K562 (cell line): ENCODE results near the gene CNOT6. TPM values are rescaled to one million over a fixed set of nuclear protein-coding genes. Genes with fewer than 3 reads are reported as not detected.

ENCODE experiments used
- ATAC-seq: fragments of 200-7000 bp; cut with Tn5 transposase; 3 replicates; pipeline ENCODE4 v1.9.1; 2020; ENCODE audit warnings: moderate library complexity
- BruUV-seq: library from RNA; stranded (reverse); fragments of 400-500 nt; replicated peaks from 2 replicates; lab custom pipeline; 2021; lab: Mats Ljungman, UMichigan
- CTCF ChIA-PET: fragments of 300-600 bp; formaldehyde crosslinking; extraction: SDS; loops from one replicate; lab custom pipeline; 2021; ENCODE audit warnings: low intra/inter-chr PET ratio; lab: Yijun Ruan, JAX
- POLR2A ChIA-PET: fragments of 300-600, 350-650 bp; sonication (Branson Sonifier 250); formaldehyde crosslinking; extraction: SDS; loops from one replicate; lab custom pipeline; 2021; ENCODE audit warnings: antibody characterized with exemption, inconsistent platforms; lab: Yijun Ruan, JAX
- DNase-seq, 4 experiments: peaks; one replicate each; pipeline versions ENCODE4 v3.0.0 to v3.0.0-alpha.2; 2011 to 2018; ENCODE audit warnings: low spot score in 3 of 4, mixed read lengths in 3 of 4; ENCODE audit errors: extremely low read depth in 1 of 4
- FAIRE-seq: peaks from 2 replicates; lab custom pipeline; 2011; peaks lifted over from hg19 to GRCh38; lab: Jason Lieb, UNC
- H2AFZ ChIP-seq: 2 replicates; pipeline ENCODE4 v1.6.0; 2011; ENCODE audit warnings: low read depth, low read length, control low read depth, inconsistent platforms
- H3K27ac ChIP-seq: fragments of 200-600 bp; 3 replicates; pipeline ENCODE4 v1.8.0; 2011; ENCODE audit warnings: low read depth, mild to moderate bottlenecking, control low read depth, inconsistent platforms, low read length, moderate library complexity, mixed read lengths; ENCODE audit errors: extremely low read depth
- H3K27me3 ChIP-seq, 2 experiments: fragments of 300-600 bp in 1 of 2; 2 replicates in 1 of 2; 3 replicates in 1 of 2; pipeline versions ENCODE4 v1.6.0 to v1.8.0; 2011; ENCODE audit warnings: inconsistent platforms in 2 of 2, low read length in 2 of 2, mild to moderate bottlenecking in 1 of 2, mixed read lengths in 1 of 2, moderate library complexity in 1 of 2; ENCODE audit not compliant: control insufficient read depth in 2 of 2, insufficient read depth in 2 of 2
- H3K36me3 ChIP-seq: fragments of 300-600 bp; 3 replicates; pipeline ENCODE4 v1.8.0; 2011; ENCODE audit warnings: mild to moderate bottlenecking, low read length, inconsistent platforms; ENCODE audit not compliant: control insufficient read depth, insufficient read depth
- H3K4me1 ChIP-seq, 2 experiments: fragments of 200-600 bp in 1 of 2; replicated peaks in 1 of 2; 2 replicates in 1 of 2; 3 replicates in 1 of 2; pipeline versions ENCODE4 v1.5.1 to v1.8.0; 2011; ENCODE audit warnings: inconsistent platforms in 2 of 2, low read length in 2 of 2, mild to moderate bottlenecking in 1 of 2, mixed read lengths in 1 of 2, moderate library complexity in 1 of 2; ENCODE audit not compliant: control insufficient read depth in 2 of 2, insufficient read depth in 2 of 2
- H3K4me2 ChIP-seq: 2 replicates; pipeline ENCODE4 v1.6.1; 2011; ENCODE audit warnings: low read length, control low read depth, inconsistent platforms, mixed read lengths; ENCODE audit not compliant: insufficient read depth
- H3K4me3 ChIP-seq: fragments of 200-600 bp; sonication (generic), shearing (Covaris generic); 2 replicates; pipeline ENCODE4 v1.5.1; 2016; ENCODE audit warnings: control low read depth, inconsistent platforms
- H3K79me2 ChIP-seq: fragments of 200-600 bp; 3 replicates; pipeline ENCODE4 v1.8.0; 2011; ENCODE audit warnings: low read length, inconsistent platforms; ENCODE audit not compliant: control insufficient read depth, insufficient read depth
- H3K9ac ChIP-seq, 2 experiments: 2 replicates each; pipeline versions ENCODE4 v1.6.0 to v1.6.1; 2011; ENCODE audit warnings: low read depth in 2 of 2, low read length in 2 of 2, control low read depth in 1 of 2, inconsistent platforms in 1 of 2, mild to moderate bottlenecking in 1 of 2, mixed read lengths in 1 of 2; ENCODE audit not compliant: insufficient read depth in 1 of 2
- H3K9me1 ChIP-seq: one replicate; pipeline ENCODE4 v1.6.0; 2011; ENCODE audit warnings: inconsistent platforms, mild to moderate bottlenecking, low read length, moderate library complexity; ENCODE audit not compliant: control insufficient read depth, insufficient read depth
- H3K9me3 ChIP-seq: replicated peaks from 2 replicates; pipeline ENCODE4 v1.5.1; 2011; ENCODE audit warnings: low read depth, low read length, inconsistent platforms; ENCODE audit not compliant: control insufficient read depth, insufficient read depth
- H4K20me1 ChIP-seq: replicated peaks from 2 replicates; pipeline ENCODE4 v1.6.1; 2011; ENCODE audit warnings: low read length, inconsistent platforms, mixed read lengths; ENCODE audit not compliant: control insufficient read depth, insufficient read depth
- ARNT ChIP-seq, 2 experiments: fragments of 450-650 bp; IDR thresholded peaks; 2 replicates each; pipeline ENCODE4 v1.6.1; 2016; ENCODE audit warnings: mild to moderate bottlenecking in 1 of 2
- CBX8 ChIP-seq: fragments of 200-600 bp; sonication (generic); IDR thresholded peaks from 2 replicates; pipeline ENCODE4 v1.6.1; 2012; ENCODE audit warnings: borderline replicate concordance, mixed run types, low read depth, mild to moderate bottlenecking, moderate library complexity, mixed read lengths, low read length, control low read depth, inconsistent platforms; ENCODE audit not compliant: poor library complexity, severe bottlenecking; ENCODE audit errors: extremely low read depth
- GABPB1 ChIP-seq: sonication (generic); formaldehyde crosslinking; IDR thresholded peaks from 2 replicates; pipeline ENCODE4 v1.8.0; 2022; ENCODE audit warnings: mild to moderate bottlenecking, missing genetic modification reagents
- MIER1 ChIP-seq: fragments of 450-650 bp; IDR thresholded peaks from 2 replicates; pipeline ENCODE4 v1.6.1; 2016; ENCODE audit warnings: antibody characterized with exemption, mild to moderate bottlenecking, low read depth
- MYC ChIP-seq, 2 experiments: fragments of 250-450 bp in 1 of 2; sonication (Bioruptor Pico) in 1 of 2; IDR thresholded peaks; 2 replicates each; pipeline versions ENCODE4 v1.5.1 to v1.6.1; 2012 to 2021; ENCODE audit warnings: low read depth in 2 of 2, borderline replicate concordance in 1 of 2, improper control_type of control experiment in 1 of 2, low read length in 1 of 2, mild to moderate bottlenecking in 1 of 2, moderate library complexity in 1 of 2
- NCOA6 ChIP-seq: fragments of 450-650 bp; IDR thresholded peaks from 2 replicates; pipeline ENCODE4 v1.6.1; 2017; ENCODE audit warnings: mild to moderate bottlenecking
- USF2 ChIP-seq: sonication (generic); formaldehyde crosslinking; IDR thresholded peaks from 2 replicates; pipeline ENCODE4 v1.5.0; 2020; ENCODE audit warnings: missing genetic modification reagents
- ZNF561 ChIP-seq: fragments of 450-650 bp; formaldehyde crosslinking; conservative IDR thresholded peaks from 2 replicates; pipeline ENCODE4 v1.4.0; 2020; ENCODE audit warnings: mild to moderate bottlenecking, moderate library complexity
- WGBS: fragments of 100-300 bp; shearing (Covaris generic); methylation state at CpG from one replicate; pipeline ENCODE4 v1.1.6; 2016; ENCODE audit warnings: low coverage, mixed read lengths; ENCODE audit not compliant: insufficient coverage; ENCODE audit errors: missing lambda C conversion rate; 5-methylcytosine and 5-hydroxymethylcytosine counted together
- in situ Hi-C: fragments of 300-500 bp; cut with MboI; formaldehyde crosslinking; loops from 4 replicates; pipeline ENCODE4 v1.15.0; 2018; ENCODE audit warnings: inconsistent platforms, mixed read lengths
- intact Hi-C: fragments of 100-400 bp; cut with micrococcal nuclease; formaldehyde crosslinking; loops from 2 replicates; pipeline ENCODE4 v1.14.2; 2022
- polyA plus RNA-seq, 8 experiments: library from polyadenylated mRNA; depleted of rRNA in 4 of 8; stranded (reverse) in 5 of 8; unstranded in 3 of 8; fragments of >200 nt; fragmentation: Nextera tagmentation in 2 of 8; fragmentation: Illumina TruSeq in 1 of 8; extraction: Ambion mirVana in 2 of 8; extraction: Trizol in 1 of 8; gene quantifications; 2 replicates each; pipeline versions ENCODE4 v1.2.1 to v1.2.3, GENCODE V29; 2011 to 2014; ENCODE audit warnings: inconsistent platforms in 1 of 8, missing spikeins in 1 of 8
- total RNA-seq, 7 experiments: library from RNA; depleted of rRNA in 6 of 7; stranded (reverse); fragments of >200 nt in 6 of 7; fragmentation: Illumina TruSeq in 2 of 7; extraction: Trizol in 2 of 7; gene quantifications; 2 replicates each; pipeline versions ENCODE4 v1.2.1 to v1.2.3, GENCODE V29; 2011 to 2021; ENCODE audit warnings: low replicate concordance in 1 of 7
- TF ChIP-seq, protein P1 (sequence below), 3 experiments: fragments of 200-800 bp in 1 of 3; fragments of 250-450 bp in 1 of 3; fragments of 450-650 bp in 1 of 3; sonication (Bioruptor Pico) in 1 of 3; sonication (Bioruptor generic) in 1 of 3; formaldehyde crosslinking in 1 of 3; IDR thresholded peaks; 2 replicates each; pipeline versions ENCODE4 v1.6.1 to v1.8.0; 2016 to 2022; ENCODE audit warnings: mild to moderate bottlenecking in 2 of 3, missing genetic modification characterization in 2 of 3, missing compliant biosample characterization in 1 of 3, moderate library complexity in 1 of 3
- TF ChIP-seq, protein P2 (sequence below): fragments of 200-800 bp; sonication (Bioruptor generic); IDR thresholded peaks from 2 replicates; pipeline ENCODE4 v1.6.1; 2017; ENCODE audit warnings: missing genetic modification characterization, missing compliant biosample characterization

Gene CNOT6
- total and polyA plus RNA-seq, 9 of the 15 experiments (the other 6 are each of a cell fraction or from before 2014, with no cell fraction given) = 4.9 to 32.4 (median 14.0) TPM

- POLR2A ChIA-PET = no interaction called here
- no peak for DNase-seq
- no peaks in the 10 kb centered on the region for H3K9me1 ChIP-seq
- H3K27ac ChIP-seq = no peak overlapping the region
- no peaks in the 10 kb centered on the region for H3K4me1 ChIP-seq
- TF ChIP-seq, protein P1, sequence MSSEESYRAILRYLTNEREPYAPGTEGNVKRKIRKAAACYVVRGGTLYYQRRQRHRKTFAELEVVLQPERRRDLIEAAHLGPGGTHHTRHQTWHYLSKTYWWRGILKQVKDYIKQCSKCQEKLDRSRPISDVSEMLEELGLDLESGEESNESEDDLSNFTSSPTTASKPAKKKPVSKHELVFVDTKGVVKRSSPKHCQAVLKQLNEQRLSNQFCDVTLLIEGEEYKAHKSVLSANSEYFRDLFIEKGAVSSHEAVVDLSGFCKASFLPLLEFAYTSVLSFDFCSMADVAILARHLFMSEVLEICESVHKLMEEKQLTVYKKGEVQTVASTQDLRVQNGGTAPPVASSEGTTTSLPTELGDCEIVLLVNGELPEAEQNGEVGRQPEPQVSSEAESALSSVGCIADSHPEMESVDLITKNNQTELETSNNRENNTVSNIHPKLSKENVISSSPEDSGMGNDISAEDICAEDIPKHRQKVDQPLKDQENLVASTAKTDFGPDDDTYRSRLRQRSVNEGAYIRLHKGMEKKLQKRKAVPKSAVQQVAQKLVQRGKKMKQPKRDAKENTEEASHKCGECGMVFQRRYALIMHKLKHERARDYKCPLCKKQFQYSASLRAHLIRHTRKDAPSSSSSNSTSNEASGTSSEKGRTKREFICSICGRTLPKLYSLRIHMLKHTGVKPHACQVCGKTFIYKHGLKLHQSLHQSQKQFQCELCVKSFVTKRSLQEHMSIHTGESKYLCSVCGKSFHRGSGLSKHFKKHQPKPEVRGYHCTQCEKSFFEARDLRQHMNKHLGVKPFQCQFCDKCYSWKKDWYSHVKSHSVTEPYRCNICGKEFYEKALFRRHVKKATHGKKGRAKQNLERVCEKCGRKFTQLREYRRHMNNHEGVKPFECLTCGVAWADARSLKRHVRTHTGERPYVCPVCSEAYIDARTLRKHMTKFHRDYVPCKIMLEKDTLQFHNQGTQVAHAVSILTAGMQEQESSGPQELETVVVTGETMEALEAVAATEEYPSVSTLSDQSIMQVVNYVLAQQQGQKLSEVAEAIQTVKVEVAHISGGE (CRISPR knock-in tag; IDR thresholded peaks at IDR 0.05) = no peak
- TF ChIP-seq USF2 = no peak
- no peak for TF ChIP-seq GABPB1 (CRISPR knock-in tag)
- no peak for TF ChIP-seq MYC (IDR thresholded peaks at IDR 0.05; ENCODE audit: low read depth, low read length)
- TF ChIP-seq MYC (CRISPR knock-in tag; IDR thresholded peaks at IDR 0.05; ENCODE audit: borderline replicate concordance, low read depth) = no peak
- no peak for TF ChIP-seq NCOA6
- no peak for TF ChIP-seq ARNT (IDR thresholded peaks at IDR 0.05)
- no peak for TF ChIP-seq CBX8
- TF ChIP-seq MIER1 = no peak
- TF ChIP-seq, protein P2, sequence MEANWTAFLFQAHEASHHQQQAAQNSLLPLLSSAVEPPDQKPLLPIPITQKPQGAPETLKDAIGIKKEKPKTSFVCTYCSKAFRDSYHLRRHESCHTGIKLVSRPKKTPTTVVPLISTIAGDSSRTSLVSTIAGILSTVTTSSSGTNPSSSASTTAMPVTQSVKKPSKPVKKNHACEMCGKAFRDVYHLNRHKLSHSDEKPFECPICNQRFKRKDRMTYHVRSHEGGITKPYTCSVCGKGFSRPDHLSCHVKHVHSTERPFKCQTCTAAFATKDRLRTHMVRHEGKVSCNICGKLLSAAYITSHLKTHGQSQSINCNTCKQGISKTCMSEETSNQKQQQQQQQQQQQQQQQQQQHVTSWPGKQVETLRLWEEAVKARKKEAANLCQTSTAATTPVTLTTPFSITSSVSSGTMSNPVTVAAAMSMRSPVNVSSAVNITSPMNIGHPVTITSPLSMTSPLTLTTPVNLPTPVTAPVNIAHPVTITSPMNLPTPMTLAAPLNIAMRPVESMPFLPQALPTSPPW (CRISPR knock-in tag) = no peak
- no peak for TF ChIP-seq ZNF561 (CRISPR knock-in tag)
- TF ChIP-seq, all 486 proteins: peak for 0
- WGBS = 78% methylated on average over 4 of the region's 4 CpGs
- no peak overlapping the region for H2AFZ ChIP-seq
- intact Hi-C loops (no loop called here), in situ Hi-C loops (no loop called here)
- no TSS peak for BruUV-seq
- H3K9ac ChIP-seq = no peak overlapping the region
- ATAC-seq = no peak
- peaks cover 44% of the 10 kb centered on the region for H3K36me3 ChIP-seq
- CTCF ChIA-PET = interaction anchor here (0.7 kb wide), 1 partner anchor 9 kb away, joined by 3 read pairs; no protein-coding TSS in a partner anchor
- H4K20me1 ChIP-seq = no peaks in the 10 kb centered on the region
- no peaks in the 10 kb centered on the region for H3K27me3 ChIP-seq
- no peak overlapping the region for H3K4me3 ChIP-seq
- H3K4me2 ChIP-seq = no peak overlapping the region
- 0 out of 2 replicates have a peak, but pooled peaks cover 4% of the 10 kb centered on the region for H3K9me3 ChIP-seq
- FAIRE-seq = no peak
- peaks cover 38% of the 10 kb centered on the region for H3K79me2 ChIP-seq
Measured at GRCh38 chr5:180535573-180535972, 41.4 kb downstream of the CNOT6 start.
